Ishikawa (cell line): Measurements from ENCODE around the gene HTT-AS.

Experiments
- CEBPB ChIP-seq: IDR thresholded peaks from 2 replicates; pipeline ENCODE4 v1.6.1; 2012
- CREB1 ChIP-seq: IDR thresholded peaks from 2 replicates; pipeline ENCODE4 v1.6.1; 2012; ENCODE audit warnings: low read depth
- EGR1 ChIP-seq: IDR thresholded peaks from 2 replicates; pipeline ENCODE4 v1.6.1; 2012
- EP300 ChIP-seq: IDR thresholded peaks from 2 replicates; pipeline ENCODE4 v1.6.1; 2012; ENCODE audit warnings: borderline replicate concordance
- FOXM1 ChIP-seq: IDR thresholded peaks from 2 replicates; pipeline ENCODE4 v1.6.1; 2012; ENCODE audit warnings: low read depth, borderline replicate concordance
- MAX ChIP-seq: IDR thresholded peaks from 2 replicates; pipeline ENCODE4 v1.6.1; 2012
- NFIC ChIP-seq: IDR thresholded peaks from 2 replicates; pipeline ENCODE4 v1.6.1; 2012
- RAD21 ChIP-seq: IDR thresholded peaks from 2 replicates; pipeline ENCODE4 v1.6.1; 2012; ENCODE audit warnings: low read depth
- REST ChIP-seq: IDR thresholded peaks from 2 replicates; pipeline ENCODE4 v1.6.1; 2012; ENCODE audit warnings: low read depth, mild to moderate bottlenecking
- TAF1 ChIP-seq: IDR thresholded peaks from 2 replicates; pipeline ENCODE4 v1.6.1; 2012; ENCODE audit warnings: low read depth, mild to moderate bottlenecking
- TCF12 ChIP-seq: IDR thresholded peaks from 2 replicates; pipeline ENCODE4 v1.6.1; 2012; ENCODE audit warnings: low read depth
- TEAD4 ChIP-seq: IDR thresholded peaks from 2 replicates; pipeline ENCODE4 v1.6.1; 2012
- YY1 ChIP-seq: IDR thresholded peaks from 2 replicates; pipeline ENCODE4 v1.6.1; 2012; ENCODE audit warnings: low read depth
- ZBTB7A ChIP-seq: IDR thresholded peaks from 2 replicates; pipeline ENCODE4 v1.6.1; 2012; ENCODE audit warnings: low read depth
- TF ChIP-seq, protein P1 (sequence below): IDR thresholded peaks from 2 replicates; pipeline ENCODE4 v1.6.1; 2012

The HTT-AS gene

DNA sequence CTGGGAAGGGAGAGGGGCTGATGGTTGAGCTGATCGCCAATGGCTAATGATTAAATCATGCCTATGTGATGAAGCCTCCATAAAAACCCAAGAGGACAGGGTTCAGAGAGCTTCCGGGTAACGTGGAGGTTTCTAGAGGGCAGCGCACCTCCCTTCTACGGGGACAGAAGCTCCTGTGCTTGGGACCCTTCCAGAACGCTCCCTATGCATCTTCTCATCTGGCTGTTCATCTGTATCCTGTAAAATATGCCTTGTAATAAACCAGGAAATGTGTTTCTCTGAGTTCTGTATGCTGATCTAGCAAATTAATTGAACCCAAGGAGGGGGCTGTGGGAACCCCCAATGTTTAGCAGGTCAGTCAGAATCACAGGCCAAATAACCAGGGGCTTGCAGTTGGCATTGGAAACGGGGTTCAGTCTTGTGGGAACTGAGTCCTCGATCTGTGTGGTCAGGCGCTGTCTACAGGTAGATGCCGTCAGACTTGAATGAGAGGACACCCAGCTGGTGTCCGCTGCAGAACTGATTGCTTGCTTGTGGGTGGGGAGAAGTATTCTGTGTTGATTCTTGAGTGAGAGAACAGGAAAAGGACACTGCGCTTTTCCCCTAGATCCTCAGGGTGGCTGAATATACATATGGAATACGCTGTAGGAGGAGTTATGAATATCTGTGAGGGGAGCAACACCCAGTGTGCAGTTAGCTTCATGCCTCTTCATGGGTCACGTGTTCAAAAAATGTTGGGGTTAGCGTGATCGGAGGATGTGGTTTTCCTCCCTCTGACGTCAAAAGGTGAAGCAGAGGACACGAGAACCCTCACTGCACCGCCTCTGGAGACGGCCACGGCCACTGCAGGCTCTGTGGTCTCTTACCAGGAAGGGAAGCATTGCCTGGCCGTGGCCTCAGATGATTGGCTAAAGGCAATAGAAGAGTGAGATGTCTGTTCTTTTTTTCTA lies 29.2 kb downstream of the HTT-AS start:
- TF ChIP-seq RAD21 (no peak), CEBPB (no peak), ZBTB7A (no peak), MAX (no peak), EGR1 (no peak), REST (no peak), TAF1 (no peak), TCF12 (no peak), YY1 (no peak), NFIC (no peak), FOXM1 (no peak), EP300 (no peak)
- TF ChIP-seq, protein P1, sequence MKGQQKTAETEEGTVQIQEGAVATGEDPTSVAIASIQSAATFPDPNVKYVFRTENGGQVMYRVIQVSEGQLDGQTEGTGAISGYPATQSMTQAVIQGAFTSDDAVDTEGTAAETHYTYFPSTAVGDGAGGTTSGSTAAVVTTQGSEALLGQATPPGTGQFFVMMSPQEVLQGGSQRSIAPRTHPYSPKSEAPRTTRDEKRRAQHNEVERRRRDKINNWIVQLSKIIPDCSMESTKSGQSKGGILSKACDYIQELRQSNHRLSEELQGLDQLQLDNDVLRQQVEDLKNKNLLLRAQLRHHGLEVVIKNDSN, result no peak

DNA sequence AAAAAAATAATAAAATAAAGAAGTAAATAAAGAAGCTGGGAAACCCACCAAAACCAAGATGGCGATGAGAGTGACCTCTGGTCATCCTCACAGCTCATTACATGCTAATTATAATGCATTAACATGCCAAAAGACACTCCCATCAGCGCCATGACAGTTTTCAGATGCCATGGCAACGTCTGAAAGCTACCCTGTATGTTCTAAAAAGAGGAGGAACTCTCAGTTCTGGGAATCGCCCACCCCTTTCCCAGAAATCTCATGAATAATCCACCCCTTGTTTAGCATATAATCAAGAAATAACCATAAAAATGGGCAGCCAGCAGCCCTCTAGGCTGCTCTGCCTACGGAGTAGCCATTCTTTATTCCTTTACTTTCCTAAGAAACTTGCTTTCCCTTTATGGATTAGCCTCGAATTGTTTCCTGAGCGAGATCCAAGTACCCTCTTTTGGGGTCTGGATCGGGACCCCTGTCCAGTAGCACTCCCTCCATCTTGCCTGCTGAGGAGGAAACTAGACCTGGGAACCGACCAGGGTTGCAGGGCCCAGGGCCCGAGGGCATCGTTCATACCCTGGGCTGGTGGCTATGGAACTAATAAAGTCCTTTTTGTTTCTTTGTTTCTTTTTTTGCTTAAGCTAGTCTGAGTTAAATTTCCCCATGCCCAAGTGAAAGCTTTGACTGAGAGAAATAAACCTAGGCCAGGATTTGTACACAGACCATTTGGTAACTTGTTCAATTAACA lies 30.9 kb downstream of the HTT-AS start:
- TF ChIP-seq REST (no peak), EP300 (no peak), RAD21 (no peak), MAX (no peak), FOXM1 (no peak), CREB1 (no peak), ZBTB7A (no peak), TCF12 (no peak), NFIC (no peak)
- TF ChIP-seq, protein P1, result no peak

GRCh38 chr4:3042226-3042625 lies 32.1 kb downstream of the HTT-AS start:
- TF ChIP-seq ZBTB7A, result no peak
- no peak for TF ChIP-seq TCF12

DNA sequence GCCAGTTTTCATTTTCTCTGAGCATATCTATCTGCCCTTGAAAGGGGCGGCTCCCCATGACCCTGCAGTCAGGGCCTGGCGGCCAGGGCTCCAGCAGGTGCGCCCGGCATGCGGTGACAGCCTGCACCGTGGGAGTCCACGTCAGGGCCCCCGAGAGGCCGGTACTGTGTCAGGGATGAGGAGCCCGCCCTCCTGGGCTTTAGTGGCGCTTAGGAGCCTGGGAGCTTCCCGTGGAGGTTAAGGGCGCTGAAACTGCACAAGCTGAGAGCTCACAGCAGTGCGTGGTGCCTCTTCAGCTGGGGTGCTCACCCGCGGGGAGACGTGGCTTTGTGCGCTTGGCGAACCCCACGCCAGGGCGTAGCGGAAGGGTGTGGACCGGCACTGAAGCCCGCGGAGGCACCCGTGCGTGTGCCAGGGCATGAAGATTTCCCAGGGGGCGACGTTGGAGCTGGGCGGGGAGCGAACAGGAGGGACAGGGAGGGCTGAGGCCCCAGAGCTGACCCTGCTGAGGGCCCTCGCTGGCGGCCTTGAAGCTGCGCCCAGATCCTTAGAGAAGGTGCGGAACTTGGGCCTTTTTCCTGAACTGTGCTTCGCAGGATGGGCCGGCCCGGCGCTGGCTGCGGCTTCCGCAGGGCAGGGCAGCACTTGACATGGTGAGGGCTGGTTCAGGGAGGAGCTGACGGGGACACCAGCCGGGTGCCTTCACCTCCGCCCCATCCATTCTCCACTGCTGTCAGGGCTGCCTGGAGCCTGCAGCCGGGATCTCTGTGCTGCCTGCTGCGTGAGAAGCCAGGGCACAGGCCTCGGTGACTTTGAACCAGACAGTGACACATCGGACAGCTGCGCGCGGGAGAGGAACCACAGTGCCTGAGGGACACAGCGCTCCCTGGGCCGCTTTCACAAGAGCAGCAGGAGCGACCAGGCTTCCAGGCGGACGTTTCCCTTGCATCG lies 32.9 kb downstream of the HTT-AS start:
- TF ChIP-seq MAX, result no peak
- no peak for TF ChIP-seq RAD21
- no peak for TF ChIP-seq EGR1
- no peak for TF ChIP-seq NFIC
- no peak for TF ChIP-seq TAF1
- no peak for TF ChIP-seq REST
- TF ChIP-seq FOXM1, result no peak
- TF ChIP-seq CREB1, result no peak
- no peak for TF ChIP-seq TEAD4
- TF ChIP-seq TCF12, result no peak
- TF ChIP-seq, protein P1, result no peak
- TF ChIP-seq CEBPB, result no peak
- TF ChIP-seq ZBTB7A, result no peak
- TF ChIP-seq YY1, result no peak
- TF ChIP-seq EP300, result no peak
